K562 (cell line): ENCODE data around the gene ARL3. TPM values are rescaled to one million over a fixed set of nuclear protein-coding genes. Genes with fewer than 3 reads are reported as not detected.

Source experiments
- ATAC-seq: fragments of 200-7000 bp; cut with Tn5 transposase; 3 replicates; pipeline ENCODE4 v1.9.1; 2020; ENCODE audit warnings: moderate library complexity
- BruUV-seq: library from RNA; stranded (reverse); fragments of 400-500 nt; replicated peaks from 2 replicates; lab custom pipeline; 2021; lab: Mats Ljungman, UMichigan
- CTCF ChIA-PET: fragments of 300-600 bp; formaldehyde crosslinking; extraction: SDS; loops from one replicate; lab custom pipeline; 2021; ENCODE audit warnings: low intra/inter-chr PET ratio; lab: Yijun Ruan, JAX
- POLR2A ChIA-PET: fragments of 300-600, 350-650 bp; sonication (Branson Sonifier 250); formaldehyde crosslinking; extraction: SDS; loops from one replicate; lab custom pipeline; 2021; ENCODE audit warnings: antibody characterized with exemption, inconsistent platforms; lab: Yijun Ruan, JAX
- DNase-seq, 4 experiments: peaks; one replicate each; pipeline versions ENCODE4 v3.0.0 to v3.0.0-alpha.2; 2011 to 2018; ENCODE audit warnings: low spot score in 3 of 4, mixed read lengths in 3 of 4; ENCODE audit errors: extremely low read depth in 1 of 4
- FAIRE-seq: peaks from 2 replicates; lab custom pipeline; 2011; peaks lifted over from hg19 to GRCh38; lab: Jason Lieb, UNC
- H2AFZ ChIP-seq: 2 replicates; pipeline ENCODE4 v1.6.0; 2011; ENCODE audit warnings: low read depth, low read length, control low read depth, inconsistent platforms
- H3K27ac ChIP-seq: fragments of 200-600 bp; 3 replicates; pipeline ENCODE4 v1.8.0; 2011; ENCODE audit warnings: low read depth, mild to moderate bottlenecking, control low read depth, inconsistent platforms, low read length, moderate library complexity, mixed read lengths; ENCODE audit errors: extremely low read depth
- H3K27me3 ChIP-seq, 2 experiments: fragments of 300-600 bp in 1 of 2; 2 replicates in 1 of 2; 3 replicates in 1 of 2; pipeline versions ENCODE4 v1.6.0 to v1.8.0; 2011; ENCODE audit warnings: inconsistent platforms in 2 of 2, low read length in 2 of 2, mild to moderate bottlenecking in 1 of 2, mixed read lengths in 1 of 2, moderate library complexity in 1 of 2; ENCODE audit not compliant: control insufficient read depth in 2 of 2, insufficient read depth in 2 of 2
- H3K36me3 ChIP-seq: fragments of 300-600 bp; 3 replicates; pipeline ENCODE4 v1.8.0; 2011; ENCODE audit warnings: mild to moderate bottlenecking, low read length, inconsistent platforms; ENCODE audit not compliant: control insufficient read depth, insufficient read depth
- H3K4me1 ChIP-seq, 2 experiments: fragments of 200-600 bp in 1 of 2; replicated peaks in 1 of 2; 2 replicates in 1 of 2; 3 replicates in 1 of 2; pipeline versions ENCODE4 v1.5.1 to v1.8.0; 2011; ENCODE audit warnings: inconsistent platforms in 2 of 2, low read length in 2 of 2, mild to moderate bottlenecking in 1 of 2, mixed read lengths in 1 of 2, moderate library complexity in 1 of 2; ENCODE audit not compliant: control insufficient read depth in 2 of 2, insufficient read depth in 2 of 2
- H3K4me2 ChIP-seq: 2 replicates; pipeline ENCODE4 v1.6.1; 2011; ENCODE audit warnings: low read length, control low read depth, inconsistent platforms, mixed read lengths; ENCODE audit not compliant: insufficient read depth
- H3K4me3 ChIP-seq: fragments of 200-600 bp; sonication (generic), shearing (Covaris generic); 2 replicates; pipeline ENCODE4 v1.5.1; 2016; ENCODE audit warnings: control low read depth, inconsistent platforms
- H3K79me2 ChIP-seq: fragments of 200-600 bp; 3 replicates; pipeline ENCODE4 v1.8.0; 2011; ENCODE audit warnings: low read length, inconsistent platforms; ENCODE audit not compliant: control insufficient read depth, insufficient read depth
- H3K9ac ChIP-seq, 2 experiments: 2 replicates each; pipeline versions ENCODE4 v1.6.0 to v1.6.1; 2011; ENCODE audit warnings: low read depth in 2 of 2, low read length in 2 of 2, control low read depth in 1 of 2, inconsistent platforms in 1 of 2, mild to moderate bottlenecking in 1 of 2, mixed read lengths in 1 of 2; ENCODE audit not compliant: insufficient read depth in 1 of 2
- H3K9me1 ChIP-seq: one replicate; pipeline ENCODE4 v1.6.0; 2011; ENCODE audit warnings: inconsistent platforms, mild to moderate bottlenecking, low read length, moderate library complexity; ENCODE audit not compliant: control insufficient read depth, insufficient read depth
- H3K9me3 ChIP-seq: replicated peaks from 2 replicates; pipeline ENCODE4 v1.5.1; 2011; ENCODE audit warnings: low read depth, low read length, inconsistent platforms; ENCODE audit not compliant: control insufficient read depth, insufficient read depth
- H4K20me1 ChIP-seq: replicated peaks from 2 replicates; pipeline ENCODE4 v1.6.1; 2011; ENCODE audit warnings: low read length, inconsistent platforms, mixed read lengths; ENCODE audit not compliant: control insufficient read depth, insufficient read depth
- CBX8 ChIP-seq: fragments of 200-600 bp; sonication (generic); IDR thresholded peaks from 2 replicates; pipeline ENCODE4 v1.6.1; 2012; ENCODE audit warnings: borderline replicate concordance, mixed run types, low read depth, mild to moderate bottlenecking, moderate library complexity, mixed read lengths, low read length, control low read depth, inconsistent platforms; ENCODE audit not compliant: poor library complexity, severe bottlenecking; ENCODE audit errors: extremely low read depth
- HSF4 ChIP-seq: fragments of 250-450 bp; sonication (Bioruptor Pico); IDR thresholded peaks from 2 replicates; pipeline ENCODE4 v2.1.2; 2022; ENCODE audit warnings: mild to moderate bottlenecking, moderate library complexity, borderline replicate concordance
- NFATC3 ChIP-seq: fragments of 450-650 bp; IDR thresholded peaks from 2 replicates; pipeline ENCODE4 v1.6.1; 2017; ENCODE audit warnings: mild to moderate bottlenecking
- RBFOX2 ChIP-seq: fragments of 200-400 bp; formaldehyde crosslinking; IDR thresholded peaks from 2 replicates; pipeline ENCODE4 v1.6.1; 2017; ENCODE audit warnings: low read depth, mild to moderate bottlenecking, low read length, moderate library complexity
- TEAD4 ChIP-seq, 2 experiments: sonication (generic) in 1 of 2; formaldehyde crosslinking in 1 of 2; IDR thresholded peaks; 2 replicates each; pipeline versions ENCODE4 v1.6.1 to v1.8.0; 2012 to 2022; ENCODE audit warnings: borderline replicate concordance in 1 of 2, inconsistent platforms in 1 of 2, low read length in 1 of 2, mild to moderate bottlenecking in 1 of 2, missing genetic modification reagents in 1 of 2
- TSC22D4 ChIP-seq: fragments of 450-650 bp; IDR thresholded peaks from 2 replicates; pipeline ENCODE4 v1.6.1; 2016; ENCODE audit warnings: missing genetic modification characterization, missing biosample characterization, control low read depth
- ZNF561 ChIP-seq: fragments of 450-650 bp; formaldehyde crosslinking; conservative IDR thresholded peaks from 2 replicates; pipeline ENCODE4 v1.4.0; 2020; ENCODE audit warnings: mild to moderate bottlenecking, moderate library complexity
- WGBS: fragments of 100-300 bp; shearing (Covaris generic); methylation state at CpG from one replicate; pipeline ENCODE4 v1.1.6; 2016; ENCODE audit warnings: low coverage, mixed read lengths; ENCODE audit not compliant: insufficient coverage; ENCODE audit errors: missing lambda C conversion rate; 5-methylcytosine and 5-hydroxymethylcytosine counted together
- in situ Hi-C: fragments of 300-500 bp; cut with MboI; formaldehyde crosslinking; loops from 4 replicates; pipeline ENCODE4 v1.15.0; 2018; ENCODE audit warnings: inconsistent platforms, mixed read lengths
- intact Hi-C: fragments of 100-400 bp; cut with micrococcal nuclease; formaldehyde crosslinking; loops from 2 replicates; pipeline ENCODE4 v1.14.2; 2022
- polyA plus RNA-seq, 8 experiments: library from polyadenylated mRNA; depleted of rRNA in 4 of 8; stranded (reverse) in 5 of 8; unstranded in 3 of 8; fragments of >200 nt; fragmentation: Nextera tagmentation in 2 of 8; fragmentation: Illumina TruSeq in 1 of 8; extraction: Ambion mirVana in 2 of 8; extraction: Trizol in 1 of 8; gene quantifications; 2 replicates each; pipeline versions ENCODE4 v1.2.1 to v1.2.3, GENCODE V29; 2011 to 2014; ENCODE audit warnings: inconsistent platforms in 1 of 8, missing spikeins in 1 of 8
- total RNA-seq, 7 experiments: library from RNA; depleted of rRNA in 6 of 7; stranded (reverse); fragments of >200 nt in 6 of 7; fragmentation: Illumina TruSeq in 2 of 7; extraction: Trizol in 2 of 7; gene quantifications; 2 replicates each; pipeline versions ENCODE4 v1.2.1 to v1.2.3, GENCODE V29; 2011 to 2021; ENCODE audit warnings: low replicate concordance in 1 of 7
- TF ChIP-seq, protein P1 (sequence below): fragments of 450-650 bp; IDR thresholded peaks from 2 replicates; pipeline ENCODE4 v1.6.1; 2014; ENCODE audit warnings: low read depth, mild to moderate bottlenecking, moderate library complexity, borderline replicate concordance
- TF ChIP-seq, protein P2 (sequence below), 2 experiments: fragments of 450-650 bp; IDR thresholded peaks; 2 replicates each; pipeline ENCODE4 v1.6.1; 2018; ENCODE audit warnings: mild to moderate bottlenecking in 2 of 2, low read depth in 1 of 2; ENCODE audit not compliant: partially characterized antibody in 2 of 2

Gene ARL3
- total and polyA plus RNA-seq, 9 of the 15 experiments (the other 6 are each of a cell fraction or from before 2014, with no cell fraction given), result 2.9 to 8.9 (median 4.8) TPM

DNA sequence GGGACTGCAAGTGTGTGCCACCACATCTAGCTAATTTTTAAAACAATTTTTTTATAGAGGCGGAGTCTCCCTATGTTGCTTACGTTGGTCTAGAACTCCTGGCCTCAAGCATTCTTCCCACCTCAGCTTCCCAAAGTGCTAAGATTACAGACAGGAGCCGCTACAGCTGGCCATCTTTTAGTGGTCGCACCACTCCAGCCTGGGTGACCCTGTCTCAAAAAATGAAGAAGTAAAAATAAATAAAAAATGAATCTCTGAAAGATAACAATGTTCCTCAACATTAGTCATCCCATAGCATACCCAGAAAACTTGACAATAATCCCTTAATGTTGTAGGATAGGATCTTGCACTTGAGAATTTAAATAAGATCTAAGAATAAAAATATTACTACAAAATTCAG lies 47.8 kb upstream of the ARL3 start:
- POLR2A ChIA-PET, result interaction anchor here (0.9 kb wide), 1 partner anchor 52 kb away, joined by 3 read pairs; no protein-coding TSS in a partner anchor
- no peak overlapping the region for H2AFZ ChIP-seq
- peak overlapping the region; percentile 73; the same call in 1 of the 3 replicates for H3K27ac ChIP-seq
- H3K4me1 ChIP-seq, result peaks cover 7 to 33% of the 10 kb centered on the region in 2 experiments; a peak in 3 of 5 replicates
- H3K4me3 ChIP-seq, result no peak overlapping the region
- DNase-seq (no peak), ATAC-seq (no peak), FAIRE-seq (no peak)
- no peak overlapping the region for H3K9ac ChIP-seq
- 0 out of 2 replicates have a peak, but pooled peaks cover 1% of the 10 kb centered on the region for H3K9me3 ChIP-seq
- 72% methylated on average over 4 of the region's 4 CpGs for WGBS
- H3K36me3 ChIP-seq, result peaks cover 5% of the 10 kb centered on the region; the same call in 1 of the 3 replicates
- H4K20me1 ChIP-seq, result no peaks in the 10 kb centered on the region
- CTCF ChIA-PET, result no interaction called here
- intact Hi-C loops, result loop anchor here (5.0 kb wide), 1 partner anchor 50 kb away; no protein-coding TSS in a partner anchor
- H3K4me2 ChIP-seq, result no peak overlapping the region
- in situ Hi-C loops, result no loop called here
- TF ChIP-seq HSF4 (CRISPR knock-in tag) (no peak), TEAD4 (IDR thresholded peaks at IDR 0.05; ENCODE audit: low read length) (no peak), TEAD4 (CRISPR knock-in tag; IDR thresholded peaks at IDR 0.05; ENCODE audit: borderline replicate concordance) (no peak), RBFOX2 (no peak), ZNF561 (CRISPR knock-in tag) (no peak), CBX8 (no peak), TSC22D4 (no peak), NFATC3 (no peak)
- TF ChIP-seq, protein P1, sequence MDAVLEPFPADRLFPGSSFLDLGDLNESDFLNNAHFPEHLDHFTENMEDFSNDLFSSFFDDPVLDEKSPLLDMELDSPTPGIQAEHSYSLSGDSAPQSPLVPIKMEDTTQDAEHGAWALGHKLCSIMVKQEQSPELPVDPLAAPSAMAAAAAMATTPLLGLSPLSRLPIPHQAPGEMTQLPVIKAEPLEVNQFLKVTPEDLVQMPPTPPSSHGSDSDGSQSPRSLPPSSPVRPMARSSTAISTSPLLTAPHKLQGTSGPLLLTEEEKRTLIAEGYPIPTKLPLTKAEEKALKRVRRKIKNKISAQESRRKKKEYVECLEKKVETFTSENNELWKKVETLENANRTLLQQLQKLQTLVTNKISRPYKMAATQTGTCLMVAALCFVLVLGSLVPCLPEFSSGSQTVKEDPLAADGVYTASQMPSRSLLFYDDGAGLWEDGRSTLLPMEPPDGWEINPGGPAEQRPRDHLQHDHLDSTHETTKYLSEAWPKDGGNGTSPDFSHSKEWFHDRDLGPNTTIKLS, result no peak
- TF ChIP-seq, protein P2, sequence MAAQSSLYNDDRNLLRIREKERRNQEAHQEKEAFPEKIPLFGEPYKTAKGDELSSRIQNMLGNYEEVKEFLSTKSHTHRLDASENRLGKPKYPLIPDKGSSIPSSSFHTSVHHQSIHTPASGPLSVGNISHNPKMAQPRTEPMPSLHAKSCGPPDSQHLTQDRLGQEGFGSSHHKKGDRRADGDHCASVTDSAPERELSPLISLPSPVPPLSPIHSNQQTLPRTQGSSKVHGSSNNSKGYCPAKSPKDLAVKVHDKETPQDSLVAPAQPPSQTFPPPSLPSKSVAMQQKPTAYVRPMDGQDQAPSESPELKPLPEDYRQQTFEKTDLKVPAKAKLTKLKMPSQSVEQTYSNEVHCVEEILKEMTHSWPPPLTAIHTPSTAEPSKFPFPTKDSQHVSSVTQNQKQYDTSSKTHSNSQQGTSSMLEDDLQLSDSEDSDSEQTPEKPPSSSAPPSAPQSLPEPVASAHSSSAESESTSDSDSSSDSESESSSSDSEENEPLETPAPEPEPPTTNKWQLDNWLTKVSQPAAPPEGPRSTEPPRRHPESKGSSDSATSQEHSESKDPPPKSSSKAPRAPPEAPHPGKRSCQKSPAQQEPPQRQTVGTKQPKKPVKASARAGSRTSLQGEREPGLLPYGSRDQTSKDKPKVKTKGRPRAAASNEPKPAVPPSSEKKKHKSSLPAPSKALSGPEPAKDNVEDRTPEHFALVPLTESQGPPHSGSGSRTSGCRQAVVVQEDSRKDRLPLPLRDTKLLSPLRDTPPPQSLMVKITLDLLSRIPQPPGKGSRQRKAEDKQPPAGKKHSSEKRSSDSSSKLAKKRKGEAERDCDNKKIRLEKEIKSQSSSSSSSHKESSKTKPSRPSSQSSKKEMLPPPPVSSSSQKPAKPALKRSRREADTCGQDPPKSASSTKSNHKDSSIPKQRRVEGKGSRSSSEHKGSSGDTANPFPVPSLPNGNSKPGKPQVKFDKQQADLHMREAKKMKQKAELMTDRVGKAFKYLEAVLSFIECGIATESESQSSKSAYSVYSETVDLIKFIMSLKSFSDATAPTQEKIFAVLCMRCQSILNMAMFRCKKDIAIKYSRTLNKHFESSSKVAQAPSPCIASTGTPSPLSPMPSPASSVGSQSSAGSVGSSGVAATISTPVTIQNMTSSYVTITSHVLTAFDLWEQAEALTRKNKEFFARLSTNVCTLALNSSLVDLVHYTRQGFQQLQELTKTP (IDR thresholded peaks at IDR 0.05; ENCODE audit: low read depth in 1 of 2, partially characterized antibody in 2 of 2), result no peak
- H3K9me1 ChIP-seq, result no peaks in the 10 kb centered on the region
- H3K79me2 ChIP-seq, result peaks cover 31% of the 10 kb centered on the region
- no peaks in the 10 kb centered on the region for H3K27me3 ChIP-seq
- no TSS peak for BruUV-seq
